ENCODE results near the gene CGNL1.

CGNL1 gene

GRCh38 chr15:57504599-57504940, 128.3 kb downstream of the CGNL1 start:
- TF ChIP-seq CTCF (IDR thresholded peaks at IDR 0.05; ENCODE audit: low read depth, low read length, missing control alignments) = no peak
- no peak overlapping the region for H3K4me3 ChIP-seq (replicated peaks; ENCODE audit: low read depth, low read length)
- DNase-seq (ENCODE audit: extremely low read depth, low read depth) = no peak

GRCh38 chr15:57505056-57505715, 128.9 kb downstream of the CGNL1 start:
- TF ChIP-seq CTCF (IDR thresholded peaks at IDR 0.05; ENCODE audit: low read depth, low read length, missing control alignments) = no peak
- DNase-seq (ENCODE audit: extremely low read depth, low read depth) = no peak

GRCh38 chr15:57505949-57506391, 129.7 kb downstream of the CGNL1 start:
- no peak for DNase-seq (ENCODE audit: extremely low read depth, low read depth)
- no peak overlapping the region for H3K4me3 ChIP-seq (replicated peaks; ENCODE audit: low read depth, low read length)
- no peak for TF ChIP-seq CTCF (IDR thresholded peaks at IDR 0.05; ENCODE audit: low read depth, low read length, missing control alignments)

More at GRCh38 chr15:57505056-57505715, 128.9 kb downstream of the CGNL1 start:
- no peak overlapping the region for H3K4me3 ChIP-seq (replicated peaks; ENCODE audit: low read depth, low read length)

GRCh38 chr15:57506422-57506821, 130.1 kb downstream of the CGNL1 start:
- TF ChIP-seq CTCF (IDR thresholded peaks at IDR 0.05; ENCODE audit: low read depth, low read length, missing control alignments) = peak; percentile 12
- DNase-seq (ENCODE audit: extremely low read depth, low read depth) = no peak
- no peak overlapping the region for H3K4me3 ChIP-seq (replicated peaks; ENCODE audit: low read depth, low read length)

- no peak for DNase-seq (ENCODE audit: extremely low read depth, low read depth)
- no peak for TF ChIP-seq CTCF (IDR thresholded peaks at IDR 0.05; ENCODE audit: low read depth, low read length, missing control alignments)
- H3K4me3 ChIP-seq (replicated peaks; ENCODE audit: low read depth, low read length) = no peak overlapping the region
Observed at GRCh38 chr15:57507111-57507510, 130.8 kb downstream of the CGNL1 start.

GRCh38 chr15:57509126-57509525, 132.8 kb downstream of the CGNL1 start:
- TF ChIP-seq CTCF (IDR thresholded peaks at IDR 0.05; ENCODE audit: low read depth, low read length, missing control alignments) = no peak
- no peak for DNase-seq (ENCODE audit: extremely low read depth, low read depth)
- H3K4me3 ChIP-seq (replicated peaks; ENCODE audit: low read depth, low read length) = no peak overlapping the region

GRCh38 chr15:57509965-57510364, 133.7 kb downstream of the CGNL1 start:
- no peak for TF ChIP-seq CTCF (IDR thresholded peaks at IDR 0.05; ENCODE audit: low read depth, low read length, missing control alignments)
- no peak overlapping the region for H3K4me3 ChIP-seq (replicated peaks; ENCODE audit: low read depth, low read length)
- DNase-seq (ENCODE audit: extremely low read depth, low read depth) = no peak
